Ramos (cell line): ENCODE data around the gene SGO2.
"Not testable (repeated sequence)": the region's sequence is repeated elsewhere in the genome, so short reads cannot be mapped to it uniquely, and the experiment has no call there.

Experiments
- in situ Hi-C: fragments of 300-500 bp; cut with MboI; formaldehyde crosslinking; loops from one replicate; pipeline ENCODE4 v1.14.3; 2022; ENCODE audit warnings: low sequenced_read_pairs; ENCODE audit not compliant: unreplicated experiment

The SGO2 gene

GRCh38 chr2:200616656-200617055 lies 90.6 kb downstream of the SGO2 start:
- in situ Hi-C loops, result no loop called here

DNA sequence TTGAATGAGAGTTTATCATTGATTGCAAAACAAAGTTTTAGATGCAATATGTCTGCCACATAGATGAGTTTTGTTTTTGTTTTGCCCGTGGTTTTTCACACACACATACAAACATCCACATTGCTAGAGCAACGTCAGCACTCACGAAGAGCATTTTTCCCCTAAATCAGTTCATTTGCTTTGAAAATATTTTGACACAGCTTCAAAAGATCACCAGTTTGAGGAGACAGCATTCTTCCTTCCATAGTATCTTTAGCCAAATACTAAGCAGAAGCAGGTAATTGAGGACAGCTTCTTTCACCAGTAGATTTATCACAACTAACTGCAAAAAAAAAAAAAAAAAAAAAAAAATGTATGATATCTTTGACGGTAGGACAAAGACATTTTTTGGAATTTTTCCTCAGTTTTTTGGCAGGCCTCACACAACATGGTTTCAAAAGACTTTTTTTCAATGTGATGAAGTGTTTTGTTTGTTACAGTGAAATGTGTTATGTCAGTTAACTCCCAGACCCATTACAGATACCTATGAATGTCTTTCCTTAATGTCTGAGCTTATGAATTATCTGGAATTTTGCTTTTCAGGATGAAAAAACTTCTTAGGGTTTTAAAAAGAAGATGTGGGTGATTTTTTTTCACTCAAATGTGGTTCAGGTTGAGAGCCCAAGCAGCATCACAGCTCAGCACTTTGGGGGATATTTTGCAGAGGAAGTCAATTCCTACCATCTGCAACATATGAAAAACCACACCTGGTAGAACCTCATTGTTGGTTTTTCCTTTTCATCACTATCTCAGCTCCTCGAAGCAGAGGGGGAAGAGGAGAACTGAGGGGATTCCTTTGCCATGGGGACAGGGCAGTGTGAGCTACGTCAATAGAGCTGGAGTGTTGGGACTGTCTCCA lies 91.4 kb downstream of the SGO2 start:
- in situ Hi-C loops, result no loop called here

DNA sequence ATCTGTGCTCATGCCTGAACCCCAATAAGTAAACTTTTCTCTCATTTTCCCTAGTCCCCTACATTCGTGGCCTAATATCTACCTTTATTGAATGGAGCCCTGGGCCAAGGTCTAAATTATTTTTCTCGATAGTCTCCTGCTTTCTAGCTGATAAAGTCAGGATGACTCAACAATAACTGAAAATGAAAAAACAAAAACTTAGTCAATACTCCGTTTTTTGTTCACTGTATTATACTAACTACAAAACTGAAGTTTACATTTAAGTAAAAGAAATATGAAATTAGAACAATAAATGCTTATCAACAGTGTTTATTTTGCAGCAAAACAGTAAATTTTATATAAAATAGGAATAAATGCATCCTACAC lies 92.0 kb downstream of the SGO2 start:
- in situ Hi-C loops, result no loop called here

- in situ Hi-C loops, result no loop called here
Observed at GRCh38 chr2:200618590-200619021, 92.6 kb downstream of the SGO2 start.

DNA sequence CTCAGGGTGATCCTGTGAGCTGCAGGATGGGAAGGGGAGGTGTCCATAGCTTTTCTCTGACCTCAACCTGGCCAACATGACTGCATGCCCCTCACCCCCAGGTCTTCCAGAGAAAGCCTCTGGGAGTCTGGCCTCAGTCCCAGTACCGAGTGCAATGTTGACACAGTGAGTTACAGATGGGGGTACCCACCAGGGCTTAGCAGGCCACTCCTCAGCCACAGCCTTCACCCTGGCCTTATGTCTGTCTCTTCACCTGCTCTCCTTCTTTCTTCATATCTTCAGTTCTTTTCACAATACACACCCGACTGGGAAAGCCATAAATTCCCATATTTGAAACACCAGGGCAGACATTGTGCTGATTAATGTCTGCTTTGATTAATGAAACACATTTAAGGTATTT lies 93.3 kb downstream of the SGO2 start:
- in situ Hi-C loops, result no loop called here

DNA sequence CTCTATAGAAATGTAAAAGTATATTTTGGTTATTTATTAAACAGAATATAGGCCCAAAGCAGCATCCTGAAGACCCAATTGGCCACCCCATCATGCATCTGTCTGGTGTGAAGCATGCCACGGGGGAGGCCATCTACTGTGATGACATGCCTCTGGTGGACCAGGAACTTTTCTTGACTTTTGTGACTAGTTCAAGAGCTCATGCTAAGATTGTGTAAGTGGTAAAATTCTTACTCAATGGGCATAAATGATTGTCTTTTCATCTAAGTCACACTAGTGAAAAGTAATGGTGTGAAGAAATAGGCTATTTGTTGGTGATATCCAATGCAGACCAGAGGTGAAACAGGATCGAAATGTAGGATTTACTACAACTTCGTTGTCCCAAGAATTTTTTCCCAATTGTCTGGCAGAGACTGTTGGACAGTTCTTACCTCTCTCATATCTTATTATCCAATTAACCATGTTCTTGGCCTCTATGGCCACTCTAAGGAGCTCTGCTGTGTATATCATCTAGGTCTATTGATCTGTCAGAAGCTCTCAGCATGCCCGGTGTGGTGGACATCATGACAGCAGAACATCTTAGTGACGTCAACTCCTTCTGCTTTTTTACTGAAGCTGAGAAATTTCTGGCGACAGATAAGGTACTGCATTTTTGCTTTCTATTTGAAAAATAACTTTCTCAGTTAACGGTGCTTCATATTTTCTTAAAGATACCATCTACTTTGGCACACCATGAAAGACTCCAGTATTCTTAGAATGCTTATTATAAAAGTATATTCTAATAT lies 94.8 kb downstream of the SGO2 start:
- in situ Hi-C loops, result no loop called here

DNA sequence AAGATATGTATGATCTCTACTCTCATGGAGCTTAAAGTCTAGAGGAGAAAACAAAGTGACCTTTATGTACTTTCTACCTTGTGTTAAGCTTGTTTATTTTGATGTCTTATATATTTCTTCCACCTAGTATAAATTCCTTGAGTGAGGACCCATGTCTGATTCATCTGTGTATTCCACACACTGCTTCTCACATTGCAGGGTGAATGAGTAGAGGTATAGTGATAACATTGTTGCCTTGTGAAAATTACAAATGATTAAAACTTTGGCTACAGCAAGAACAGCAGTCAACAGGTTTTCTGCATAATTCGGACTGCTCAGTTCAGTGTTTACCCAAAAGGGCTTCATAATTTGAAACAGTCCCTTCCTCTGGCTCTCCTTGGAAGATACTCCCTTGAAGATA lies 96.1 kb downstream of the SGO2 start:
- in situ Hi-C loops, result no loop called here

- in situ Hi-C loops, result no loop called here
Observed at GRCh38 chr2:200624026-200624425, 98.0 kb downstream of the SGO2 start.

GRCh38 chr2:200624658-200625057 lies 98.7 kb downstream of the SGO2 start:
- in situ Hi-C loops, result no loop called here

DNA sequence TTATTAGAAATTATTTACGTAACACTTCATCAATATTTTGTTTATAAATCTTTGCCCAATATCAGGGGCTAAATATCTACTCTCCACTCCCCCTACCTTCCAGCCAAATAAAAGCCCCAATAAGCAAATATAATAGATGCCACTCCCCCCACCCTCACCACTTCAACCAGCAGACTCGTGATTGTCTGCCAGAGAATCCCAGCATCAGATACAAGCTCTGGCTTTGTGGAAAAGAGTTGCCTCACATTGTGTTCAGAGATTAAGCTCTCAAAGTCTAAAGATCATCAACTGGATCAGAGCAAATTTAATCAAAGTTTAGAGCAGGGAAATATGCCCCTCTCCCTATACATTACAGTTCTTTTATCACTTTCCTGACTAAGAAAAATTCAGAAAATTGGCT lies 99.3 kb downstream of the SGO2 start:
- in situ Hi-C loops, result no loop called here

- in situ Hi-C loops, result no loop called here
Observed at GRCh38 chr2:200625958-200626363, 100.0 kb downstream of the SGO2 start.

GRCh38 chr2:200627110-200627770 lies 101.2 kb downstream of the SGO2 start:
- in situ Hi-C loops, result no loop called here

- in situ Hi-C loops, result not testable (repeated sequence)
Observed at GRCh38 chr2:200628461-200628860, 102.5 kb downstream of the SGO2 start.

DNA sequence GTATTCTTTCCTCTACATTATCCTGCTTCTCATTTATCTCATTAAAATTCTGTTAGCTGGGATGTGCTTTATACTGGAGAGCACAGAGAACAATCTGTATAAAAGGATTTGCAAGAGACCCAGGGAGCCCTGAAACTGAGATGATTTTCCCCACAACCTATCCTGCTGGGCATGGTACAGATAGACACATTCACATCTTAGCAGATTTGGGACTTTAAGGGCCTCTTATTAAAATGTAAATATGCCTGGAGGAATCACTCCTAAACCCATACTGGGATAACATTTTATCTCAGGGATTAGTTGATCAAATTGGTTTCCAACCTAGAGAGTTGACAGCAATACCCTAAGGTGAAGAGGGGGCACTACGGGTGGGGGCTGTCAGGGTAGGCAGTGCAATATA lies 105.3 kb downstream of the SGO2 start:
- in situ Hi-C loops, result no loop called here
